Effector memory CD4-positive, alpha-beta T cell (primary cell): Measurements from ENCODE around the gene RYR3.

Experiments
- DNase-seq, 3 donors: peaks; one replicate each; pipeline ENCODE4 v3.0.0-alpha.2; 2020
- H3K27ac ChIP-seq: 2 replicates; pipeline ENCODE4 v1.7.0; 2013; ENCODE audit warnings: mild to moderate bottlenecking, low read length, moderate library complexity; ENCODE audit not compliant: insufficient read depth, poor library complexity, severe bottlenecking
- H3K27me3 ChIP-seq: replicated peaks from 2 replicates; pipeline ENCODE4 v1.7.0; 2013; ENCODE audit warnings: mild to moderate bottlenecking, low read length; ENCODE audit not compliant: insufficient read depth, control insufficient read depth, poor library complexity, severe bottlenecking
- H3K36me3 ChIP-seq: 2 replicates; pipeline ENCODE4 v1.7.0; 2013; ENCODE audit warnings: mild to moderate bottlenecking, low read length, moderate library complexity; ENCODE audit not compliant: control insufficient read depth, insufficient read depth
- H3K4me1 ChIP-seq: 2 replicates; pipeline ENCODE4 v1.7.0; 2013; ENCODE audit warnings: low read length, mild to moderate bottlenecking; ENCODE audit not compliant: control insufficient read depth, insufficient read depth, poor library complexity, severe bottlenecking
- H3K4me3 ChIP-seq: 2 replicates; pipeline ENCODE4 v1.7.0; 2013; ENCODE audit warnings: low read length, low read depth, mild to moderate bottlenecking; ENCODE audit not compliant: insufficient read depth, poor library complexity, severe bottlenecking
- H3K9me3 ChIP-seq: 2 replicates; pipeline ENCODE4 v1.7.0; 2013; ENCODE audit warnings: mild to moderate bottlenecking, low read length, moderate library complexity; ENCODE audit not compliant: control insufficient read depth

RYR3 gene

DNA sequence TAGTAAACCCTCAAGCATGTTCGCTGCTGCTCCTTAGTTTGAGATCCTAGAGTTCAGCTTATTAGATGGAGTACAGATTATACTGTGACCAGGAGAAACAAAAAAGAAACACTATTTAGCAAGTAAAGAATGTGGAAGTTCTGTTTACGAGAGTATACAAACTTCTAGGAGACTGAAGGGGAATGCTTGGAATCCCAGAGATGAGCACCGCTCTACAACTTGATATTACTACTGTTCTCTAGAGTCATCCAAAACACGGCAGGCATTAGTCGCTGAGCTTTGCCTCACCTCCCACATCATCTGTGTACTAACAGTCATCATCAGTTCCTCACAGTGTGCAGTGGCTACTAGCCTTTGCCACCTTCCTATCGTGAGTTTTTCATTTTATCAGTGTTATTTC is 536.1 kb downstream of the RYR3 start:
- H3K4me1 ChIP-seq: no peaks in the 10 kb centered on the region
- no peak for DNase-seq
- H3K9me3 ChIP-seq: no peaks in the 10 kb centered on the region
- no peaks in the 10 kb centered on the region for H3K36me3 ChIP-seq
- H3K27me3 ChIP-seq: no peaks in the 10 kb centered on the region
- no peak overlapping the region for H3K4me3 ChIP-seq
- H3K27ac ChIP-seq: no peak overlapping the region

DNA sequence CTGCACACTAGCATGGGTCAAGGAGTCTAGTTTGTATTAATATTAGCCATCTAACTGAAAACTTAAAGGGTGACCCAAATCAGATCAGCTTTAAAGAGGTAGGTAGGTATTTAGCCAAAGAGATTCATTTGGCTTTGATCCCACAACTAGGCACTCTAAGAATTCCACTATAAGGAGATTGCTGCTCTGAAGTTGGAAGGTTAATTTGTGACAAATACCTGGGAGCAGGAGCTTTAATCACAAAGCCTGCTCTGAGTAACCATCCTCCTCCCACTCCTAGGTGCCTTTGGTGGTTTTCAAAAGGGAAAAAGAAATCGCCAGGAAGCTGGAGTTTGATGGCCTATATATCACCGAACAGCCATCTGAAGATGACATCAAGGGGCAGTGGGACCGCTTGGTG is 537.2 kb downstream of the RYR3 start:
- no peaks in the 10 kb centered on the region for H3K4me1 ChIP-seq
- H3K9me3 ChIP-seq: no peaks in the 10 kb centered on the region
- no peaks in the 10 kb centered on the region for H3K27me3 ChIP-seq
- H3K4me3 ChIP-seq: no peak overlapping the region
- no peaks in the 10 kb centered on the region for H3K36me3 ChIP-seq
- DNase-seq: no peak
- no peak overlapping the region for H3K27ac ChIP-seq

DNA sequence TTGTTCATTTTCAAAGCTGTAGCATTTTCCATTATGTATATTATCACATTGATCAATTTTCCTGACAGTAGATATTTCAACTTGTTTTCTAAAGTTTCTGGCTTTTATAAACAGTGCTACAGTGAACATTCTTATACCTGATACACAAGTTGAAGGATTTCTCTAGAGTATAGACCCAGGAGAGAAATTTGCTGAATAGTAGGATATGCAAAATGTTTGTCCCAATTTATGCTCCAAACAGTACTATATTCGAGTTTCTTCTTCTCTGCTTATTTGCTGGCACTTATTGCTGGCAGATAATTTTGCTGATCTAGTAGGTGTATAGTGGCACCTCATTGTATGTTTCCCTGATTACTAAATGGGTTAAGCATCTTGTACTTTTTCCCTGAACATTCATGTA is 540.3 kb downstream of the RYR3 start:
- Histone ChIP-seq H3K9me3 (no peaks in the 10 kb centered on the region), H3K27me3 (no peaks in the 10 kb centered on the region), H3K4me1 (no peaks in the 10 kb centered on the region)

GRCh38 chr15:33852094-33852493 is 541.3 kb downstream of the RYR3 start:
- Histone ChIP-seq H3K4me1 (no peaks in the 10 kb centered on the region), H3K4me3 (no peak overlapping the region), H3K27ac (no peak overlapping the region), H3K27me3 (no peaks in the 10 kb centered on the region), H3K36me3 (no peaks in the 10 kb centered on the region), H3K9me3 (no peaks in the 10 kb centered on the region)
- no peak for DNase-seq

More for the DNA sequence above, 540.3 kb downstream of the RYR3 start:
- H3K27ac ChIP-seq: no peak overlapping the region
- no peak overlapping the region for H3K4me3 ChIP-seq
- no peak for DNase-seq
- H3K36me3 ChIP-seq: no peaks in the 10 kb centered on the region

- DNase-seq: no peak
- no peaks in the 10 kb centered on the region for H3K9me3 ChIP-seq
- no peak overlapping the region for H3K27ac ChIP-seq
- no peaks in the 10 kb centered on the region for H3K4me1 ChIP-seq
- H3K4me3 ChIP-seq: no peak overlapping the region
- H3K36me3 ChIP-seq: no peaks in the 10 kb centered on the region
- no peaks in the 10 kb centered on the region for H3K27me3 ChIP-seq
Measured at GRCh38 chr15:33852570-33852969, 541.8 kb downstream of the RYR3 start.

DNA sequence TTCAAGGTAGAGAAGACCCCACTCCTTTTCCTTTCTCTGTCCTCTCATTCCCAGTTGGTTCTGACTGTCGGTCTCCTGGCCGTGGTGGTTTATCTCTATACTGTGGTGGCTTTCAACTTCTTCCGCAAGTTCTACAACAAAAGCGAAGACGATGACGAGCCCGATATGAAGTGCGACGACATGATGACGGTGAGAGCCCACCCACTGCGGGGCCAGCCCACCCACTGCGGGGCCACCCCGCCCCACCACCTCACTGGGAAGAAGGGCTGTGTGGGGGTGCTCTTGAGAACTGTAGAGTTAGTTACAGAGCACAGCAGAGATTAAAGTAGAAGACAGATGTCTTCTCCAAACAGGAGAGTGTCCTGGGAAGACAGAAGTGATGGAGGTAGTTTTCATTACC is 547.0 kb downstream of the RYR3 start:
- no peaks in the 10 kb centered on the region for H3K27me3 ChIP-seq
- no peak overlapping the region for H3K27ac ChIP-seq
- H3K4me1 ChIP-seq: no peaks in the 10 kb centered on the region
- DNase-seq: no peak
- no peaks in the 10 kb centered on the region for H3K36me3 ChIP-seq
- H3K9me3 ChIP-seq: no peaks in the 10 kb centered on the region
- H3K4me3 ChIP-seq: no peak overlapping the region

DNA sequence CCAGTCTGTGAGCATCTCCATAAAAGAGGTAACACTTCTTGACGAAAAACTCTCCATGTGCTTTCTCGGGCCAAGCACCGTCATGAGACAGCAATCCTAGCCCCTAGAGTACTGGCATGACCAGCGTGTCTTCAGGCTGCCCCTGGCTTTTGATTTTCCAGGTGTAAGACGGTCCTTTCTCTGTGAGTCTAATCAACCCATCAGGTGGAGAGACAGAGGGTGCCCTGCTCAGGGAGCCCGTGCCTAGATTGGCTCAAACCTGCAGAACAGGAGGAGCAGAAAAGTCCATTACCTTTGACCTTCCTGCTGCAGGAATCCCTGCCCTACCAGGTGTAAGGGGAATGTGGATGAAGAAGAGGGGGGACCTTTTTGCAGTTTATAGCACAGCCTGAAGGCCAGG is 548.1 kb downstream of the RYR3 start:
- Histone ChIP-seq H3K36me3 (no peaks in the 10 kb centered on the region), H3K4me1 (no peaks in the 10 kb centered on the region), H3K27me3 (no peaks in the 10 kb centered on the region), H3K27ac (no peak overlapping the region), H3K4me3 (no peak overlapping the region), H3K9me3 (no peaks in the 10 kb centered on the region)
- DNase-seq: no peak

- Histone ChIP-seq H3K4me3 (no peak overlapping the region), H3K27ac (no peak overlapping the region), H3K4me1 (no peaks in the 10 kb centered on the region), H3K36me3 (no peaks in the 10 kb centered on the region), H3K27me3 (no peaks in the 10 kb centered on the region), H3K9me3 (no peaks in the 10 kb centered on the region)
- DNase-seq: no peak
Measured at GRCh38 chr15:33859992-33860545, 549.3 kb downstream of the RYR3 start.

DNA sequence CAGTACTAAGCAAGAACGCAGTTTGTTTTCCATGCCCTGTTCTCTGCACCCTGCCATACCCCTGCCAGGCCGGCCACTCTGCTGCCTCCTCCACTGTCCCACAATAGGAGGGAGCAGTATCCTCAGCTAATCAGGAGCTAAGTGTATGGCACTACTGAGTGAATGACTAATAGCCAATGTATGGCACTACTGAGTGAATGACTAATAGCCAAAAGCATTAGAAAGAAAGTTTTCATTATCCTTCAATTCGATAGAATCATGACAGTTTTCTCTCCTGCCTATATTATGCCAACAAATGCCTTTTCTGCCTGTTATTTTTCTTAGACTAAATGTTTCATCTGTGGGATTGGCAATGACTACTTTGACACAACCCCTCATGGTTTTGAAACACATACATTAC is 550.0 kb downstream of the RYR3 start:
- no peak for DNase-seq
- no peaks in the 10 kb centered on the region for H3K36me3 ChIP-seq
- no peaks in the 10 kb centered on the region for H3K9me3 ChIP-seq
- no peak overlapping the region for H3K27ac ChIP-seq
- H3K27me3 ChIP-seq: no peaks in the 10 kb centered on the region
- no peaks in the 10 kb centered on the region for H3K4me1 ChIP-seq
- H3K4me3 ChIP-seq: no peak overlapping the region

GRCh38 chr15:33864360-33865075 is 553.8 kb downstream of the RYR3 start:
- Histone ChIP-seq H3K36me3 (no peaks in the 10 kb centered on the region), H3K9me3 (no peaks in the 10 kb centered on the region), H3K4me1 (no peaks in the 10 kb centered on the region), H3K4me3 (no peak overlapping the region), H3K27me3 (no peaks in the 10 kb centered on the region), H3K27ac (no peak overlapping the region)
- DNase-seq: no peak
